NCI-H748 (cell line): ENCODE measurements around the gene ZFYVE21.

Source experiments
- DNase-seq: peaks from one replicate; lab custom pipeline; 2025; ENCODE audit not compliant: unreplicated experiment; lab: John Stamatoyannopoulos, UW

ZFYVE21 gene

GRCh38 chr14:103735815-103736545 lies 20.4 kb downstream of the ZFYVE21 start:
- no peak for DNase-seq

- no peak for DNase-seq
Observed at GRCh38 chr14:103736546-103737431, 21.2 kb downstream of the ZFYVE21 start.

- no peak for DNase-seq
Observed at GRCh38 chr14:103737432-103738045, 21.9 kb downstream of the ZFYVE21 start.

GRCh38 chr14:103738166-103738565 lies 22.6 kb downstream of the ZFYVE21 start:
- no peak for DNase-seq

GRCh38 chr14:103738701-103739451 lies 23.3 kb downstream of the ZFYVE21 start:
- DNase-seq: no peak

GRCh38 chr14:103739466-103739792 lies 23.8 kb downstream of the ZFYVE21 start:
- no peak for DNase-seq

- DNase-seq: no peak
Observed at GRCh38 chr14:103739793-103740501, 24.3 kb downstream of the ZFYVE21 start.

GRCh38 chr14:103740991-103741689 lies 25.5 kb downstream of the ZFYVE21 start:
- no peak for DNase-seq

GRCh38 chr14:103741876-103742275 lies 26.3 kb downstream of the ZFYVE21 start:
- no peak for DNase-seq

- no peak for DNase-seq
Observed at GRCh38 chr14:103742499-103743255, 27.1 kb downstream of the ZFYVE21 start.

GRCh38 chr14:103743691-103744090 lies 28.1 kb downstream of the ZFYVE21 start:
- DNase-seq: no peak

GRCh38 chr14:103744621-103745395 lies 29.2 kb downstream of the ZFYVE21 start:
- no peak for DNase-seq

GRCh38 chr14:103745424-103745823 lies 29.8 kb downstream of the ZFYVE21 start:
- no peak for DNase-seq

- DNase-seq: no peak
Observed at GRCh38 chr14:103746701-103747100, 31.1 kb downstream of the ZFYVE21 start.

GRCh38 chr14:103748534-103748857 lies 32.9 kb downstream of the ZFYVE21 start:
- DNase-seq: no peak

- no peak for DNase-seq
Observed at GRCh38 chr14:103749452-103749851, 33.8 kb downstream of the ZFYVE21 start.

GRCh38 chr14:103749860-103750259 lies 34.2 kb downstream of the ZFYVE21 start:
- no peak for DNase-seq

- no peak for DNase-seq
Observed at GRCh38 chr14:103753774-103754173, 38.2 kb downstream of the ZFYVE21 start.

GRCh38 chr14:103755060-103755459 lies 39.5 kb downstream of the ZFYVE21 start:
- no peak for DNase-seq
